ENCODE results near the gene VWF.

DNA sequence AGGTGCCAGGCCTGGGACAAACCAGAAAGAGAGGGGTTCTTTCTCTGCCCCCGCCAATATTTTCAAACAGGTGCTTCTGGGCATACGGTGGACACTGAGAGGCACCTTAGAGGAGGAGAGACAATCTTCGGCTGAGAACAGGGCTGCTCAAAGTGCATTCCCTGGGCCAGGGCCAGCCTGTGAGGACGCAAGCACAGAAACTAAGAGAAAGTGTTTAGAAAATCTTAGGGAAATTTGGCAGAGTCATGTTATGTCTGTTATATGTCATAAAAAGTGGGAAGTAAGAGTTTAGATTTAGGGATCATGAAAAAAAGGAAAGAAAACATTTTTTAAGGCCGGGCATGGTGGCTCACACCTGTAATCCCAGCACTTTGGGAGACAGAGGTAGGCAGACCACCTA, 83.7 kb downstream of the VWF start:
- TF ChIP-seq, protein P1, sequence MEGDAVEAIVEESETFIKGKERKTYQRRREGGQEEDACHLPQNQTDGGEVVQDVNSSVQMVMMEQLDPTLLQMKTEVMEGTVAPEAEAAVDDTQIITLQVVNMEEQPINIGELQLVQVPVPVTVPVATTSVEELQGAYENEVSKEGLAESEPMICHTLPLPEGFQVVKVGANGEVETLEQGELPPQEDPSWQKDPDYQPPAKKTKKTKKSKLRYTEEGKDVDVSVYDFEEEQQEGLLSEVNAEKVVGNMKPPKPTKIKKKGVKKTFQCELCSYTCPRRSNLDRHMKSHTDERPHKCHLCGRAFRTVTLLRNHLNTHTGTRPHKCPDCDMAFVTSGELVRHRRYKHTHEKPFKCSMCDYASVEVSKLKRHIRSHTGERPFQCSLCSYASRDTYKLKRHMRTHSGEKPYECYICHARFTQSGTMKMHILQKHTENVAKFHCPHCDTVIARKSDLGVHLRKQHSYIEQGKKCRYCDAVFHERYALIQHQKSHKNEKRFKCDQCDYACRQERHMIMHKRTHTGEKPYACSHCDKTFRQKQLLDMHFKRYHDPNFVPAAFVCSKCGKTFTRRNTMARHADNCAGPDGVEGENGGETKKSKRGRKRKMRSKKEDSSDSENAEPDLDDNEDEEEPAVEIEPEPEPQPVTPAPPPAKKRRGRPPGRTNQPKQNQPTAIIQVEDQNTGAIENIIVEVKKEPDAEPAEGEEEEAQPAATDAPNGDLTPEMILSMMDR (IDR thresholded peaks at IDR 0.05; ENCODE audit: extremely low read depth in 1 of 2, insufficient read depth in 1 of 2, low read depth in 1 of 2, low read length in 2 of 2): no peak
- TF ChIP-seq, protein P2, sequence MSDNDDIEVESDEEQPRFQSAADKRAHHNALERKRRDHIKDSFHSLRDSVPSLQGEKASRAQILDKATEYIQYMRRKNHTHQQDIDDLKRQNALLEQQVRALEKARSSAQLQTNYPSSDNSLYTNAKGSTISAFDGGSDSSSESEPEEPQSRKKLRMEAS (IDR thresholded peaks at IDR 0.05; ENCODE audit: insufficient read depth, insufficient read length): no peak
- TF ChIP-seq FOS (IDR thresholded peaks at IDR 0.05; ENCODE audit: borderline replicate concordance, insufficient read depth, low read length) (no peak), MYC (IDR thresholded peaks at IDR 0.05; ENCODE audit: low read depth, low read length) (no peak), POLR2A (IDR thresholded peaks at IDR 0.05; ENCODE audit: low read depth, low read length) (no peak), POLR2AphosphoS5 (IDR thresholded peaks at IDR 0.05; ENCODE audit: insufficient read depth, low read depth, low read length) (no peak), EZH2 (IDR thresholded peaks at IDR 0.05; ENCODE audit: borderline replicate concordance, low read depth, low read length, severe bottlenecking) (no peak), JUN (IDR thresholded peaks at IDR 0.05; ENCODE audit: borderline replicate concordance, insufficient read depth, insufficient read length, low read depth) (no peak), GATA2 (IDR thresholded peaks at IDR 0.05; ENCODE audit: insufficient read depth, insufficient read length, low read depth, low read length) (no peak)

Data from endothelial cell of umbilical vein (primary cell).